ENCODE data around the gene XRCC5. TPM values are rescaled to one million over a fixed set of nuclear protein-coding genes. Genes with fewer than 3 reads are reported as not detected.
"Not testable (repeated sequence)": the region's sequence is repeated elsewhere in the genome, so short reads cannot be mapped to it uniquely, and the experiment has no call there.

The XRCC5 gene
- total RNA-seq, 4 donors from 2014 or later, result 107 to 132 (median 116) TPM

DNA sequence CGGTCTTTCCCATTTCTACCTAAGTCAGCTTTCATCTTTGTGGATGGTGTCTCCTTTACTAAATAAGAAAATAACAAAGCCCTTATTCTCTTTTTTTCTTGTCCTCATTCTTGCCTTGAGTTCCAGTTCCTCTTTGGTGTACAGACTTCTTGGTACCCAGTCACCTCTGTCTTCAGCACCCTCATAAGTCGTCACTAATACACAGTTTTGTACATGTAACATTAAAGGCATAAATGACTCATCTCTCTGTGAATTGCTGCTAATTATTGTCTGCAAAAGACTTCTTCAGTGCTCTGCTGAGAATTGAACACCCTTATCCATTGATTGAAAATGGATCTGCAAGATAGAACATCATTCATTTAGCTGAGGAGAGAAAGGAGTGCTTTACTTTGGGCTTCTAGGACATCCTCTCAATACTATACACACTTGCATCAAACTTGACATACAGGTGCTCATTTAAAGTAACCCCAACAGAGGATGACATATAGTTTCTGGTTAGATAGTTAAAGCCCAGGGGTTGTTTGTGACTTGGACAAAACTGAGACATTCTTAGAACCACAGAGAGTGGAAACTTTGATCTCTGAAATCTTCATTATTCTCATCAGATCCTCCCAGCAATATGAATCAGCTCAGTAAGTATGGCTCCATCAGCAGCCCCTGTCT is 97.0 kb downstream of the XRCC5 start:
- H3K4me3 ChIP-seq (ENCODE audit: low read depth, poor library complexity, severe bottlenecking), result no peak overlapping the region
- intact Hi-C loops (cut with DNase I; ENCODE audit: low total_unique reads), result no loop called here
- whole genome bisulfite sequencing, 2 donors, result 87% methylated on average over 2 of the region's 2 CpGs
- TF ChIP-seq, protein P1, sequence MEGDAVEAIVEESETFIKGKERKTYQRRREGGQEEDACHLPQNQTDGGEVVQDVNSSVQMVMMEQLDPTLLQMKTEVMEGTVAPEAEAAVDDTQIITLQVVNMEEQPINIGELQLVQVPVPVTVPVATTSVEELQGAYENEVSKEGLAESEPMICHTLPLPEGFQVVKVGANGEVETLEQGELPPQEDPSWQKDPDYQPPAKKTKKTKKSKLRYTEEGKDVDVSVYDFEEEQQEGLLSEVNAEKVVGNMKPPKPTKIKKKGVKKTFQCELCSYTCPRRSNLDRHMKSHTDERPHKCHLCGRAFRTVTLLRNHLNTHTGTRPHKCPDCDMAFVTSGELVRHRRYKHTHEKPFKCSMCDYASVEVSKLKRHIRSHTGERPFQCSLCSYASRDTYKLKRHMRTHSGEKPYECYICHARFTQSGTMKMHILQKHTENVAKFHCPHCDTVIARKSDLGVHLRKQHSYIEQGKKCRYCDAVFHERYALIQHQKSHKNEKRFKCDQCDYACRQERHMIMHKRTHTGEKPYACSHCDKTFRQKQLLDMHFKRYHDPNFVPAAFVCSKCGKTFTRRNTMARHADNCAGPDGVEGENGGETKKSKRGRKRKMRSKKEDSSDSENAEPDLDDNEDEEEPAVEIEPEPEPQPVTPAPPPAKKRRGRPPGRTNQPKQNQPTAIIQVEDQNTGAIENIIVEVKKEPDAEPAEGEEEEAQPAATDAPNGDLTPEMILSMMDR (IDR thresholded peaks at IDR 0.05), result no peak
- no peak for TF ChIP-seq POLR2A (IDR thresholded peaks at IDR 0.05)
- DNase-seq (ENCODE audit: low spot score in 2 of 2), result no peak

GRCh38 chr2:216206821-216207220 is 97.7 kb downstream of the XRCC5 start:
- intact Hi-C loops (cut with DNase I; ENCODE audit: low total_unique reads), result no loop called here
- TF ChIP-seq, protein P1 (IDR thresholded peaks at IDR 0.05), result no peak
- no peak for TF ChIP-seq POLR2A (IDR thresholded peaks at IDR 0.05)
- 93 to 95% methylated on average over 5 of the region's 5 CpGs for WGBS, 2 donors
- no peak overlapping the region for H3K4me3 ChIP-seq (ENCODE audit: low read depth, poor library complexity, severe bottlenecking)
- DNase-seq (ENCODE audit: low spot score in 2 of 2), result no peak

DNA sequence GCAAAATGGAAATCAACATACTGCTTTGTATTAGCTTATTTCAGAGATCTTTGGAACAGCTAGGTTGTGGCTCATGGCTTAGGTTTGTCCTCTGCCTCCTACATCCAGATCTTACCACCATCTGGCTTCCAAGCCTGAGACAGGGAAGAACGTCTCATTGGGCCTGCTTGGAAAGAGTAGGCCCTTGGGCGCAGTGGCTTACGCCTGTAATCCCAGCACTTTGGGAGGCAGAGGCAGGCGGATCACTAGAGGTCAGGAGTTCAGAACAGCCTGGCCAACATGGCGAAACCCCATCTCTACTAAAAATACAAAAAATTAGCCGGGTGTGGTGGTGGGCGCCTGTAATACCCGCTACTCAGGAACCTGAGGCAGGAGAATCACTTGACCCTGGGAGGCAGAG is 99.5 kb downstream of the XRCC5 start:
- H3K4me3 ChIP-seq (ENCODE audit: low read depth, poor library complexity, severe bottlenecking); intact Hi-C loops (cut with DNase I; ENCODE audit: low total_unique reads); DNase-seq (ENCODE audit: low spot score in 2 of 2): not testable (repeated sequence)
- 97 to 98% methylated on average over 8 of the region's 8 CpGs for WGBS, 2 donors

DNA sequence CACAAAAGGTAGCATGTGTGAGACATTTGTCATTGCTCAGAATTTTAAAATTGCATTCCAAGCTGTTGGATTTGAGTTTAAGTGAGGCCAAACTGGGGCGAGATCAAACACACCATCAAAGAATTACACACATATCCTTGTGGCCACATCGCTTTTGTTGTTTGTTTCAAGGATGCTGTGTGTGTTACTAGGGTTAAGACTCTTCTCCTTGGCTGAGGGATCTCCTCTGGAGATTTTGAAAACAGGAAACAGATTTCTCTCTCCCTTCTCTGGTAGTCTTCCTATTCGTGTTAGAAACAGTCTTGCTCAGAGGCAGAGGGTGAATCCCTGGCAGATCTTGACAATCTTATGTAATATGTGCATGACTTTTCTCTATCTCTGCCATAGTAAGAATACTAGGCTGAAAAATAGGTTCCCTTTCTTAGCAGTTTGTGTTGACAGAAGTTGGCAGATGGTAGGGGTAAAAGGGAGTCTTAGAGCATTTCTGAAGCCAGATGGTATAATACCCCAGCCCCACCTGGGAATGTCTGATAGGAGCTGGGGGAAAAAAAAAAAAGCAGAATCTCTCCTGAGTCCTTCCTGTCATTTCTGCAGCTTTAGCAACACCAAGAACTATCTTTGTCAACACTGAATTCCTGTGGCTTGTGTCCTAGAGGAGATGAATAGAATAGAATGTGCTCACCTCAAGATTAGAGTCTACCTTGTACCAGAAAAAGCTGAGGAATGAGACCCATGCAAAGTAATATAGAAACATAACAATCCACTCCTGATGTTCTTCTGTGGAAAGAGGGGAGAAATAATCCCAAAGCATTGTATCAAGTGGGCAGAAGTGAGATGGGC is 101.8 kb downstream of the XRCC5 start:
- TF ChIP-seq POLR2A (IDR thresholded peaks at IDR 0.05), result no peak
- TF ChIP-seq, protein P1 (IDR thresholded peaks at IDR 0.05), result no peak
- intact Hi-C loops (cut with DNase I; ENCODE audit: low total_unique reads), result no loop called here
- 35 to 36% methylated on average over 3 of the region's 3 CpGs for WGBS, 2 donors
- H3K4me3 ChIP-seq (ENCODE audit: low read depth, poor library complexity, severe bottlenecking), result no peak overlapping the region
- no peak for DNase-seq (ENCODE audit: low spot score in 2 of 2)

GRCh38 chr2:216211614-216212145 is 102.5 kb downstream of the XRCC5 start:
- no peak for DNase-seq (ENCODE audit: low spot score in 2 of 2)
- intact Hi-C loops (cut with DNase I; ENCODE audit: low total_unique reads), result no loop called here
- TF ChIP-seq POLR2A (IDR thresholded peaks at IDR 0.05), result no peak
- TF ChIP-seq, protein P1 (IDR thresholded peaks at IDR 0.05), result no peak
- WGBS, 2 donors, result 92 to 97% methylated on average over 2 of the region's 2 CpGs
- no peak overlapping the region for H3K4me3 ChIP-seq (ENCODE audit: low read depth, poor library complexity, severe bottlenecking)

DNA sequence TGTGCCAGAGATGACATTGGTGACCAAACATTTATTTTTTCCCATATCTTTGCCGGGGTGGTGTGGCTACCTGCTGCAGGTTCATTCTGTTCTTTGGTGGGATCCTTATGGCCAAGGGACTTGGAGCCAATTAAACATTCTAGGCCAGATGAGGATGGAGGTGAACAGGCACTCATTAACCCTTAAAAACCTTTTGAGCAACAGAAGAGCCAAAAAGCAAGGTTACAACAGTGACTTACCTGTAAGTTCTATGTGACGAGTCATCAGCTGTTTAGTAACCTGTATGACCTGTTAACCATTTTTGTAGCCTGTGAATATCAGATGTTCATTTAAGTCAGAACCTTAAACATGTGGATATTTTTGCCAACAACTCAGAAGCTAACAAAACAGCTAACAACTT is 105.6 kb downstream of the XRCC5 start:
- WGBS, 2 donors, result 88 to 90% methylated on average over 2 of the region's 2 CpGs
- DNase-seq (ENCODE audit: low spot score in 2 of 2), result no peak
- TF ChIP-seq POLR2A (IDR thresholded peaks at IDR 0.05), result no peak
- TF ChIP-seq, protein P1 (IDR thresholded peaks at IDR 0.05), result no peak
- intact Hi-C loops (cut with DNase I; ENCODE audit: low total_unique reads), result no loop called here
- no peak overlapping the region for H3K4me3 ChIP-seq (ENCODE audit: low read depth, poor library complexity, severe bottlenecking)
